Common myeloid progenitor, CD34-positive (primary cell): ENCODE results near the gene PRDX4.
"Not testable (repeated sequence)": the region's sequence is repeated elsewhere in the genome, so short reads cannot be mapped to it uniquely, and the experiment has no call there.

Experiments
- CTCF ChIA-PET: fragments of 350-600 bp; sonication (Branson Sonifier 250); formaldehyde crosslinking; loops from one replicate; lab custom pipeline; 2021; ENCODE audit warnings: antibody characterized with exemption; lab: Charles Lee
- POLR2A ChIA-PET: fragments of 350-600 bp; sonication (Branson Sonifier 250); formaldehyde crosslinking; loops from one replicate; lab custom pipeline; 2021; ENCODE audit warnings: antibody characterized with exemption; lab: Charles Lee
- DNase-seq, 3 donors: peaks; one replicate each; pipeline versions ENCODE4 v3.0.0 to v3.0.0-alpha.2; 2013
- H3K27ac ChIP-seq, 2 experiments: 1 replicate in 1 of 2; 2 replicates in 1 of 2; pipeline ENCODE4 v1.7.0; 2013; ENCODE audit warnings: inconsistent platforms in 2 of 2, low read length in 2 of 2, mild to moderate bottlenecking in 2 of 2, low read depth in 1 of 2, moderate library complexity in 1 of 2; ENCODE audit not compliant: severe bottlenecking in 2 of 2, insufficient read depth in 1 of 2, poor library complexity in 1 of 2
- H3K27me3 ChIP-seq, 5 experiments: replicated peaks in 2 of 5; 1 replicate in 3 of 5; 2 replicates in 2 of 5; pipeline versions ENCODE4 v1.6.1 to v1.7.0; 2013; ENCODE audit warnings: low read length in 4 of 5, mild to moderate bottlenecking in 2 of 5, moderate library complexity in 2 of 5, inconsistent platforms in 1 of 5; ENCODE audit not compliant: insufficient read depth in 5 of 5, control insufficient read depth in 4 of 5
- H3K36me3 ChIP-seq, 4 experiments: 1 replicate in 2 of 4; 2 replicates in 2 of 4; pipeline versions ENCODE4 v1.6.1 to v1.7.0; 2013; ENCODE audit warnings: low read length in 3 of 4, control low read depth in 1 of 4, mild to moderate bottlenecking in 1 of 4; ENCODE audit not compliant: control insufficient read depth in 4 of 4, insufficient read depth in 4 of 4
- H3K4me1 ChIP-seq, 4 experiments: 1 replicate in 3 of 4; 2 replicates in 1 of 4; pipeline versions ENCODE4 v1.6.1 to v1.7.1; 2013; ENCODE audit warnings: low read length in 3 of 4, mild to moderate bottlenecking in 3 of 4, control low read depth in 1 of 4, inconsistent platforms in 1 of 4, moderate library complexity in 1 of 4; ENCODE audit not compliant: control insufficient read depth in 4 of 4, insufficient read depth in 4 of 4; ENCODE audit errors: control extremely low read depth in 1 of 4
- H3K4me3 ChIP-seq, 7 experiments: 1 replicate in 4 of 7; 2 replicates in 3 of 7; pipeline versions ENCODE4 v1.5.1 to v1.7.0; 2013; ENCODE audit warnings: mild to moderate bottlenecking in 7 of 7, low read length in 6 of 7, moderate library complexity in 6 of 7, inconsistent platforms in 2 of 7, low read depth in 2 of 7, control low read depth in 1 of 7; ENCODE audit not compliant: insufficient read depth in 4 of 7, control insufficient read depth in 1 of 7; ENCODE audit errors: extremely low read depth in 1 of 7
- H3K9me3 ChIP-seq, 5 experiments: 1 replicate in 4 of 5; 2 replicates in 1 of 5; pipeline versions ENCODE4 v1.6.1 to v1.7.1; 2013; ENCODE audit warnings: low read length in 4 of 5, mild to moderate bottlenecking in 2 of 5, inconsistent platforms in 1 of 5, low read depth in 1 of 5, moderate library complexity in 1 of 5; ENCODE audit not compliant: control insufficient read depth in 4 of 5, insufficient read depth in 2 of 5; ENCODE audit errors: control extremely low read depth in 1 of 5
- WGBS: methylation state at CpG from one replicate; pipeline ENCODE4 v1.1.5; 2013; ENCODE audit not compliant: insufficient coverage; 5-methylcytosine and 5-hydroxymethylcytosine counted together

PRDX4 gene

GRCh38 chrX:23660083-23660765 lies 7.1 kb upstream of the PRDX4 start:
- H3K4me1 ChIP-seq, CTCF ChIA-PET, H3K27me3 ChIP-seq, DNase-seq, POLR2A ChIA-PET, H3K36me3 ChIP-seq, H3K9me3 ChIP-seq, H3K4me3 ChIP-seq, H3K27ac ChIP-seq: not testable (repeated sequence)
- WGBS = no CpG with 5 or more reads among the region's 8 CpGs

DNA sequence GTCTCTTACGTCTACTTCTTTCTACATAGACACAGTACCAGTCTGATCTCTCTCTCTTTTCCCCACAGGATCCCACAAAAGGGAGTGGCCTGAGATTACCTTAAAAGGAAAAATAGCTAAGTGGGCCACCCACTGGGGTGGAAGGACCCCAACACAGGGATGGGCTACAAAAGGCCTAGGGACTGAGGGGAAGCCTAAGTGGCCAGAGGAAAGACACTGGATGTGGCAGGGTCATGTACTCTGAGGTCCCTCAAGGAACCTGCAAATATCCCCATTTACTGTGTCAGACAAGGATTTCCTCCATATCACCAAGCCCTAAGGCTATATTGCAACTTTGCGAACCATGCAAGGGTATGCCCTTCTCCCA lies 6.5 kb upstream of the PRDX4 start:
- H3K27me3 ChIP-seq = peaks cover 0 to 3% (median 0%) of the 10 kb centered on the region in 5 experiments
- H3K4me3 ChIP-seq = no peak overlapping the region
- 100% methylated on average over 1 of the region's 2 CpGs for WGBS
- no peak overlapping the region for H3K27ac ChIP-seq
- CTCF ChIA-PET = no interaction called here
- POLR2A ChIA-PET = no interaction called here
- no peak for DNase-seq
- H3K9me3 ChIP-seq = no peaks in the 10 kb centered on the region
- peaks cover 0 to 7% (median 0%) of the 10 kb centered on the region in 4 experiments for H3K4me1 ChIP-seq
- H3K36me3 ChIP-seq = no peaks in the 10 kb centered on the region

DNA sequence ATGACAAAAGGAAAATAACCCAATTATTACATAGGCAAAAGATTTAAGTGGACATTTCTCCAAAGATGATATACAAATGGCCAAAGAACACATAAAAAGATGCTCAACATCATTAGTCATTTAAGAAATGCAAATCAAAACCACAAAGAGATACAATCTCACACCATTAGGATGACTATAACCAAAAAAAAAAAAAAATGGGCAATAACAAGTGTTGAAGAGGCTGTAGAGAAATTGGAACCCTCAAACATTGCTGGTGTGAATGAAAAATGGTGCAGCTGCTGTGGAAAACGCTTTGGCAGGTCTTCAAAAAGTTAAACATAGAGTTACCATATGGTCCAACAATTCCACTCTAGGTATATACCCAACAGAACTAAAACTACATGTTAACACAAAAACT lies 5.6 kb upstream of the PRDX4 start:
- 67% methylated on average over 1 of the region's 1 CpG for WGBS
- Histone ChIP-seq H3K27ac (no peak overlapping the region), H3K9me3 (no peaks in the 10 kb centered on the region), H3K4me1 (peaks cover 0 to 7% (median 3%) of the 10 kb centered on the region in 4 experiments), H3K27me3 (peaks cover 0 to 3% (median 0%) of the 10 kb centered on the region in 5 experiments), H3K4me3 (no peak overlapping the region), H3K36me3 (no peaks in the 10 kb centered on the region)
- ChIA-PET POLR2A (no interaction called here), CTCF (no interaction called here)
- DNase-seq = no peak

DNA sequence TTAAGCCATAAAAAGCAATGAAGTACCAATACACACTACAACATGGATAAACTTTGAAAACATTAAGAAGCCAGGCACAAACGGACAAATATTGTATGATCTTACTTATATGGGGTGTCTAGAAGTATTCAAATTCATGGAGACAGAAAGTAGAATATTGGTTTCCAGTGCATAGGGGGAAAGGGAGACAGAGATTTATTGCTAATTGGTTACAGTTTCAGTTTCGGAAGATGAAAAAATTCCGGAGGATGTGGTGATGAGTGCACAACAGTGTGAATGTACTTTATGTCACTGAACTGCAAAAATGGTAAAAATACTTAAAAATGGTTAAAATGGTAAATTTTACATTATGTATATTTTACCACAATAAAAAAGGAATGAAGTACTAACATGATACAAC lies 5.1 kb upstream of the PRDX4 start:
- Histone ChIP-seq H3K27ac (no peak overlapping the region), H3K27me3 (peaks cover 0 to 6% (median 0%) of the 10 kb centered on the region in 5 experiments), H3K4me3 (no peak overlapping the region), H3K9me3 (no peaks in the 10 kb centered on the region), H3K4me1 (peaks cover 0 to 12% (median 6%) of the 10 kb centered on the region in 4 experiments), H3K36me3 (no peaks in the 10 kb centered on the region)
- ChIA-PET CTCF (no interaction called here), POLR2A (no interaction called here)
- WGBS = 34% methylated on average over 2 of the region's 3 CpGs
- DNase-seq = peak; percentile 12 to 70 (median 63)

DNA sequence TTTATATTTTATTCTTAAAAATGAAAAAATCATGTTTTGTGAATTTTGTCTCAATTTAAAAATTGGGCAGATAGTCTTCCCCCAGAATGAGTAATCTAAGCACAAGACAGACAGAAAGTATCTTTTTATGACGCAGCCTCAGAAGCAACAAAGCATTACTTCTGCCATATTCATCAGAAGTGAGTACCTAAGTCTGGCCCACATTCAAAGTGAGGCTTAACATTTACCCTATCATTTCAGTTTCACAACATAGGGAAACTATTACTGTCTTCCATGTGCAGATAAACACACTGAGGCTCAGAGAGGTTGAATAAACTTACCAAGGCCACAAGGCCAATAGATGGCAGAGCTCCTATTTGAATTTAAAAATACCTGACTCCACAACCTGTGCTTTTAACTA lies 4.4 kb upstream of the PRDX4 start:
- WGBS = 75% methylated on average over 1 of the region's 1 CpG
- DNase-seq = no peak
- Histone ChIP-seq H3K27me3 (peaks cover 0 to 10% (median 0%) of the 10 kb centered on the region in 5 experiments), H3K27ac (no peak overlapping the region), H3K4me1 (peaks cover 0 to 16% (median 6%) of the 10 kb centered on the region in 4 experiments), H3K36me3 (no peaks in the 10 kb centered on the region), H3K9me3 (no peaks in the 10 kb centered on the region), H3K4me3 (no peak overlapping the region)
- ChIA-PET CTCF (no interaction called here), POLR2A (no interaction called here)

GRCh38 chrX:23664496-23664895 lies 2.8 kb upstream of the PRDX4 start:
- peaks cover 0 to 10% (median 0%) of the 10 kb centered on the region in 5 experiments for H3K27me3 ChIP-seq
- peaks cover 5 to 25% (median 8%) of the 10 kb centered on the region in 4 experiments for H3K4me1 ChIP-seq
- no peaks in the 10 kb centered on the region for H3K36me3 ChIP-seq
- H3K27ac ChIP-seq = no peak overlapping the region
- ChIA-PET POLR2A (no interaction called here), CTCF (no interaction called here)
- WGBS = 97% methylated on average over 7 of the region's 10 CpGs
- no peak overlapping the region for H3K4me3 ChIP-seq
- DNase-seq = no peak
- peaks cover 0 to 1% (median 0%) of the 10 kb centered on the region in 5 experiments for H3K9me3 ChIP-seq

GRCh38 chrX:23666282-23666681 lies 1.0 kb upstream of the PRDX4 start:
- peaks cover 0 to 7% (median 0%) of the 10 kb centered on the region in 5 experiments for H3K27me3 ChIP-seq
- no peak overlapping the region for H3K27ac ChIP-seq
- DNase-seq = no peak
- POLR2A ChIA-PET = no interaction called here
- H3K9me3 ChIP-seq = peaks cover 0 to 1% (median 0%) of the 10 kb centered on the region in 5 experiments
- H3K36me3 ChIP-seq = no peaks in the 10 kb centered on the region
- CTCF ChIA-PET = no interaction called here
- H3K4me3 ChIP-seq = no peak overlapping the region
- peaks cover 5 to 23% (median 8%) of the 10 kb centered on the region in 4 experiments for H3K4me1 ChIP-seq
- WGBS = 89% methylated on average over 13 of the region's 16 CpGs
